HepG2 (cell line): ENCODE measurements around the gene CUL9.

Source experiments
- NFRKB ChIP-seq: fragments of 450-650 bp; IDR thresholded peaks from 2 replicates; pipeline ENCODE4 v1.6.1; 2017
- POLR2A ChIP-seq, 2 experiments: IDR thresholded peaks; 2 replicates each; pipeline ENCODE4 v1.6.1; 2011; ENCODE audit warnings: low read depth in 2 of 2, low read length in 2 of 2, mild to moderate bottlenecking in 1 of 2, moderate library complexity in 1 of 2; ENCODE audit not compliant: insufficient read depth in 1 of 2
- TCF12 ChIP-seq, 2 experiments: fragments of 450-650 bp in 1 of 2; sonication (generic) in 1 of 2; formaldehyde crosslinking in 1 of 2; IDR thresholded peaks; 2 replicates each; pipeline versions ENCODE4 v1.6.1 to v1.8.0; 2017 to 2022; ENCODE audit warnings: antibody characterized with exemption in 1 of 2, mild to moderate bottlenecking in 1 of 2, missing genetic modification reagents in 1 of 2, moderate library complexity in 1 of 2
- ZNF350 ChIP-seq: sonication (generic); formaldehyde crosslinking; IDR thresholded peaks from 2 replicates; pipeline ENCODE4 v1.4.0; 2020; ENCODE audit warnings: mild to moderate bottlenecking, low read depth, missing genetic modification reagents, borderline replicate concordance
- TF ChIP-seq, protein P1 (sequence below): sonication (generic); formaldehyde crosslinking; IDR thresholded peaks from 2 replicates; pipeline ENCODE4 v1.4.0; 2020; ENCODE audit warnings: low read depth, missing genetic modification reagents

DNA sequence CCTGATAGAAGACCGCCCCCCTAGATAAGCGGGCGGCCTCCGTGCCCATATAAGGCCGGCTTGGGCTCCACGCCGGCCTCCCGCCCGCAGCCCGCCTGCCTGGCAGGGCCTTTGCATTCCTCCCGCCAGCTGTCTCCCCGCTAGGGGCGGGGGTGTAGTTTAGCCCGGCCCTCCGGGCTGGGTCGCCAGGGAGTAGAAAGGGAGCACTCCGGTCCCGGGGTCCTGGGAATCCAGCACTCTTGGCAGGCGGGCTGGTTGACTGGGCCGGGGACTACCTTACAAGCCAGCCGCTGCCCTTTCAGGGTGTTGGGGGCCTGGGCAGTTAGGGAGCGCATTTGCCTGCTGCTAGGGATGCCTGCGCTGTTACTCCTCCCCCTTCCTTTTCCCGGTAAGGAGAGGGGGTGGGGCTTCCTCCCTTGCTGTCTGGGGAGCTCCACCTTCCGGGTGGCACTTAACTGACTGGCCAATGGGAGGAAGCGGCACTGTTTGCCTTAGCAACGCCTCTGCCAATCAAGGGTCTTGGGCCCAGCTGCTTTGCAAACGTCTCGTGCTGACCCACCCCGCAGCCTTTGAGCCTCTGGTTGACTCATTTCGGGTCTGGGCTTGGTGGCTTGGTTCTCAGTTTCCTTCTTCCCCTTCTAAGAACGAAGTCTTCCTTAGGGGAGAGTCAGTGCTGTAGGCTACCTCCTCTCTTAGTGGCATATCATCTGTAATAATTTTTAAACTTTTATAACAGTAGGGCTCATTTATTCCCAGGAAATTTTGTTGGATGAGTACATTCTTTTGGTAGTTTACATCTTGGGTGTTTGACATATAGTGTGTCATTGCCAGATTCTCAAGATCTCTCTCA, 7.5 kb upstream of the CUL9 start:
- no peak for TF ChIP-seq NFRKB
- TF ChIP-seq ZNF350: peak; percentile 74; the same call in 1 of the 2 replicates
- TF ChIP-seq, protein P1, sequence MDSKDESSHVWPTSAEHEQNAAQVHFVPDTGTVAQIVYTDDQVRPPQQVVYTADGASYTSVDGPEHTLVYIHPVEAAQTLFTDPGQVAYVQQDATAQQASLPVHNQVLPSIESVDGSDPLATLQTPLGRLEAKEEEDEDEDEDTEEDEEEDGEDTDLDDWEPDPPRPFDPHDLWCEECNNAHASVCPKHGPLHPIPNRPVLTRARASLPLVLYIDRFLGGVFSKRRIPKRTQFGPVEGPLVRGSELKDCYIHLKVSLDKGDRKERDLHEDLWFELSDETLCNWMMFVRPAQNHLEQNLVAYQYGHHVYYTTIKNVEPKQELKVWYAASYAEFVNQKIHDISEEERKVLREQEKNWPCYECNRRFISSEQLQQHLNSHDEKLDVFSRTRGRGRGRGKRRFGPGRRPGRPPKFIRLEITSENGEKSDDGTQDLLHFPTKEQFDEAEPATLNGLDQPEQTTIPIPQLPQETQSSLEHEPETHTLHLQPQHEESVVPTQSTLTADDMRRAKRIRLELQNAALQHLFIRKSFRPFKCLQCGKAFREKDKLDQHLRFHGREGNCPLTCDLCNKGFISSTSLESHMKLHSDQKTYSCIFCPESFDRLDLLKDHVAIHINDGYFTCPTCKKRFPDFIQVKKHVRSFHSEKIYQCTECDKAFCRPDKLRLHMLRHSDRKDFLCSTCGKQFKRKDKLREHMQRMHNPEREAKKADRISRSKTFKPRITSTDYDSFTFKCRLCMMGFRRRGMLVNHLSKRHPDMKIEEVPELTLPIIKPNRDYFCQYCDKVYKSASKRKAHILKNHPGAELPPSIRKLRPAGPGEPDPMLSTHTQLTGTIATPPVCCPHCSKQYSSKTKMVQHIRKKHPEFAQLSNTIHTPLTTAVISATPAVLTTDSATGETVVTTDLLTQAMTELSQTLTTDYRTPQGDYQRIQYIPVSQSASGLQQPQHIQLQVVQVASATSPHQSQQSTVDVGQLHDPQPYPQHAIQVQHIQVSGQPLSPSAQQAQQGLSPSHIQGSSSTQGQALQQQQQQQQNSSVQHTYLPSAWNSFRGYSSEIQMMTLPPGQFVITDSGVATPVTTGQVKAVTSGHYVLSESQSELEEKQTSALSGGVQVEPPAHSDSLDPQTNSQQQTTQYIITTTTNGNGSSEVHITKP (CRISPR knock-in tag): peak; percentile 85; the same call in 1 of the 2 replicates
- TF ChIP-seq TCF12 (IDR thresholded peaks at IDR 0.05): no peak
- no peak for TF ChIP-seq TCF12 (CRISPR knock-in tag; IDR thresholded peaks at IDR 0.05)
- TF ChIP-seq POLR2A (IDR thresholded peaks at IDR 0.05; ENCODE audit: insufficient read depth in 1 of 2, low read depth in 2 of 2, low read length in 2 of 2): peak in 1 of 2 experiments; percentile 60; a peak in 1 of 4 replicates
